ELR (cell line): ENCODE results near the gene GTSE1.
"Not testable (repeated sequence)": the region's sequence is repeated elsewhere in the genome, so short reads cannot be mapped to it uniquely, and the experiment has no call there.

Experiments
- DNase-seq: peaks from one replicate; pipeline ENCODE4 v3.0.0-alpha.2; 2015; ENCODE audit warnings: low read depth

Gene GTSE1

DNA sequence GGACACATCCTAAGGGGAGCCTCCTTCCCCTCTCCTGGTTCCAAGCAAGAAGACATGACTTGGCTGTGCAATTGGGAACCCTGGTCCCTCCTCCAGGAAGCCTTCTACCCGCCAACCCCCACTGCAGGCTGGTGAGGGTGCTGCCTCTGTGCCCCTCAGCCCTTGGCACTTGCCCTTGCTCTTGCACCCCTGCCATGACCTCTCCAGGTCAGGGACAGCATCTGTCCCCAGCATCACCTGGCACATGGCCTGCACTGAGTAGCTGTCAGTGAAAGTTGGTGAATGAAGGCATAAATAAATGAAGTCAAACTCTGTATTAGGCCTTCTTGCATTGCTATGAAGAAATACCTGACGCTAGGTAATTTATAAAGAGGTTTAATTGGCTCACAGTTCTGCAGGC lies 1.9 kb upstream of the GTSE1 start:
- no peak for DNase-seq

DNA sequence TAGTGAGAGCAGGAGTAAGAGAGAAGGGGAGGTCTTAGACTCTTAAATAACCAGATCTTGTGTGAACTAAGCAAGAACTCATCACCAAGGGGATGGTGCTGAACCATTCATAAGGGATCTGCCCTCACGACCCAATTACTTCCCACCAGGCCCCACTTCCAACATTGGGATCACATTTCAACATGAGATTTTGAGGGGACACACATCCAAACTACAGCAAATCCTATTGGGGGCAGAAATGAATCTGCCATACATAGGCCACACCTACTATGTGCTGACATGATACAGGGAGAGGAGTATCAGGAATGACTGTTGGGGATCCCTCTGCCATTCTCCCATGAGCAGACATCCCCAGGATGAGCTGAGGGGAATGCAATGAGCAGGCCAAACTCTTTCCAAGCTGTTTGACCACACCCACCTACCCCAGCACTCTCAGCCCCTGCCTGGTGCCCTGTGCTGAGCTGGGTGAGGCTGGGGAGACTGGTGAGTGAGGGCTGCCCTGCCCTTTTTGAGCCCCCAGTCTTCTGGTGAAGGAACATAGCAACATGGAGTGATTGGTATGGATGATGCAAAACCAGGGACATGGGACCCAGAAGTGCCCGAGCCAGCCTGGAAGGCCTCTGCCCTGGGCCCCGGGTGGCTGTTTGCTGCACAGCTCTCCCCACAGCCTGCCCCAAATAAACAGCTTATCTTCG lies 1.2 kb upstream of the GTSE1 start:
- no peak for DNase-seq

GRCh38 chr22:46297151-46297812 lies 612 bp downstream of the GTSE1 start:
- DNase-seq, result peak; percentile 80

DNA sequence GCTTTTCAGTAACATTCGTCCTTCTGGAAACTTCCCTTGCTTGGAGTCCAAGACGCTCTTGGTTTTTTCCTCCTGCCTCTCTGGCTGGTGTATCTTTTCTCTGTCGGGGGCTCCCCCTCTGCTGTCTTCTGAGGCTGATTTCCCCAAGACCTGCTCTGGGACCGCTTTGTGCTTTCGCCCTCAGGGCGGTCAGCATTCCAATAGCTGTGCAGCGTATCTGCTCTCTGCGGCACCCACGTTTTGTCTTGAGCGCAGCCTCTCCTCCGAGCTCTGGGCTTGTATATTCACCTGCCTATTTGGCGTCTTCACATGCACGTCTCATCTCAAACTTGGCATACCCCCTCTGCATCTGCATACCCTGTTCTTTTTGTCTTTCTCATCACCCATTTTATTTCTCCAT lies 2.4 kb downstream of the GTSE1 start:
- DNase-seq, result no peak

DNA sequence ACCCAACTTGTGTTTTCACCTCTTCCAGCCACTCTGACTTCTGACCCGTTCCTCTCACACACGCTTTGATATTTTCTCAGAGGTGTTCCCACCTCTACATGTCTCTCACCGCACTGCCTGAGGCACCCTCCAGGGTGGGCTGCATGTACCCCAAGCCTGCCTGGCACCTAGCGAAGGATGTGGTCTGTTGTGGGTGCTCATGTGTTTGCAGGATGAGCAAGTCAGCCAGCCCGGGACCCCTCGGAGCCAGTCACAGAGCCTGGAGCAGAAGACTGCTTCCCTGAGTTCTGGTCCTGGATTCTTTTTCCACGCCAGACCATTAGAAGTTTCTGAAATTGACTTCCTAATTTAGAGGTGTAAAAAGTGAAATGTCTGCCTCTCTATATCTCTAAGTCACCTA lies 3.8 kb downstream of the GTSE1 start:
- DNase-seq, result no peak

- DNase-seq, result peak; percentile 42
Observed at GRCh38 chr22:46303347-46303965, 6.8 kb downstream of the GTSE1 start.

DNA sequence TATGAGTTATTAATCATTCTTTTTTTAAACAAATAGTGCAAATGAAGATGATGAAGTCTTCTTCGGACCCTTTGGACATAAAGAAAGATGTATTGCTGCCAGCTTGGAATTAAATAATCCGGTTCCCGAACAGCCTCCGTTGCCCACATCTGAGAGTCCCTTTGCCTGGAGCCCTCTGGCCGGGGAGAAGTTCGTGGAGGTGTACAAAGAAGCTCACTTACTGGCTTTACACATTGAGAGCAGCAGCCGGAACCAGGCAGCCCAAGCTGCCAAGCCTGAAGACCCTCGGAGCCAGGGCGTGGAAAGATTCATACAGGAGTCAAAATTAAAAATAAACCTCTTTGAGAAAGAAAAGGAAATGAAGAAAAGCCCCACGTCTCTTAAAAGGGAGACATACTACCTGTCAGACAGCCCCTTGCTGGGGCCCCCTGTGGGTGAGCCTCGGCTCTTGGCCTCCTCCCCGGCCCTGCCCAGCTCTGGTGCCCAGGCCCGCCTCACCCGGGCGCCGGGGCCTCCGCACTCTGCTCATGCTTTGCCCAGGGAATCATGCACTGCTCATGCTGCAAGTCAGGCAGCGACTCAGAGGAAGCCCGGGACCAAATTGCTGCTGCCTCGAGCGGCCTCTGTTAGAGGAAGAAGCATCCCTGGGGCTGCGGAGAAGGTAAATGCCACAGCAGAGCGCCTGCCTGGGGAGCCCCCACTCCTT lies 11.8 kb downstream of the GTSE1 start:
- DNase-seq, result no peak

DNA sequence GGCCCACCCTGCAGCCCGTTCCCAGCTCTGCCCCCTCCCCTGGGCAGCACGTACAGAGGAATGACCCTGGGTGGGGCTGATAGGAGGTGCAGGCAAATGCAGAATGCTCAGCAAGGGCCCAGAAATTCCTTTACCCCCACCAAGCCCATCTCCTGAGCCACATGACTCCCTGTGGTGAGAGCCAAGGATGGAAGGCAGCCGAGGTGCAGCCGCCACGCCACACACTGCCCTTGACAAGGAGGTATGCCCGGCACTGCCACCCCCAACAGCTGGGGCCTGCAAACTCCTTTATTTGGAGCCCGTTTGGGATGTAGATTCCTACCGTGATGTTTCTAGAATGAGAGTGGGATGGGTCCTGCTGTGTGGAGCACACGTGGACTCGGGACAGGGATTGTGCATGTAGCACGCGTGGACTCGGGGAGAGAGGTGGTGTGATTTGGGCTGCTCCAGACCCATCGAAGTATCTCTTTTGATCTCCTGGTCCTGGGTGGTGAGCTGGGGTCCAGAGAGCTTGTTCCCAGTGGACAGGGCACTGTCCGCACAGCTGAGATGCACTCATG lies 12.9 kb downstream of the GTSE1 start:
- no peak for DNase-seq

- no peak for DNase-seq
Observed at GRCh38 chr22:46312056-46312455, 15.4 kb downstream of the GTSE1 start.

- DNase-seq, result not testable (repeated sequence)
Observed at GRCh38 chr22:46312848-46313247, 16.2 kb downstream of the GTSE1 start.

GRCh38 chr22:46315976-46316375 lies 19.3 kb downstream of the GTSE1 start:
- no peak for DNase-seq

GRCh38 chr22:46317646-46318045 lies 21.0 kb downstream of the GTSE1 start:
- DNase-seq, result no peak

DNA sequence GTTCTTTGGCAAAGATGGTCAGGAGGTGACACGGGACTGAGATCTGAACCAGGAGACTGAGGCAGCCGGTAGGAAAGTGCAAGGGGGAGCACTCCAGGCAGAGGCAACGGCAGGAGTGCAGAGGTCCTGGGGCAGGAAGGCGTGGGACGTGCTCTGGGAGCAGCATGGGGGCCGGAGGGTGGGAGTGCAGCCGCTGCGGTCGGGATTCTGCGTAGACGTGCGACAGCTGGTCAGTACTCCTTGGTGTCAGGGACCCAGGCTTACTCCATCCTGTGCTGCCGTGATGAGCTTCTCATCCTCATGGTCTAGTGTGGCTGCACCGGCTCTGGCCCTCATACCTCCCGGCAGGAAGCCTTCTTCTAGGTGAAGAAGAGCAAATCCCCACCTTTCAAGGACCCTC lies 21.9 kb downstream of the GTSE1 start:
- no peak for DNase-seq

DNA sequence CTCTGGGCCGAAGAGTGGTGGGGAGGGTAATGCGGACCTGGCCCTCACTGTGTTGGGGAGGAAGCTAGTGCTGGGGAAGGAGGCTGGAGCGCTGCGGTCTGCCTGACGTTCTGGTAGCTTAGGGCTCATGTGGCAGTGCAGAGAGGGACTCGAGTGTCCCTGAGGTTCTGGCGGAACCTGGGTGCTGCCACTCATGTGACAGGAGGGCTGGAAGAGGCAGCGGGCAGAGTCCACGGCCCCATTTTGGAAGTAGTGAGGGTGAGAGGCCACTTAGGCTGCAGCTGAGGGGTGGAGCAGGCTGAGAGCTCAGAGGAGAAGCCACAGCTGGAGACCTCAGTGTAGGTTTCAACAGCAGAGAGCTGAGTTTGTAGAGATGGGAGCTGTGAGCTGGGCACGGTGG lies 22.6 kb downstream of the GTSE1 start:
- no peak for DNase-seq

GRCh38 chr22:46320166-46320710 lies 23.6 kb downstream of the GTSE1 start:
- DNase-seq, result no peak

- no peak for DNase-seq
Observed at GRCh38 chr22:46320716-46321386, 24.2 kb downstream of the GTSE1 start.

- no peak for DNase-seq
Observed at GRCh38 chr22:46322711-46323110, 26.0 kb downstream of the GTSE1 start.

DNA sequence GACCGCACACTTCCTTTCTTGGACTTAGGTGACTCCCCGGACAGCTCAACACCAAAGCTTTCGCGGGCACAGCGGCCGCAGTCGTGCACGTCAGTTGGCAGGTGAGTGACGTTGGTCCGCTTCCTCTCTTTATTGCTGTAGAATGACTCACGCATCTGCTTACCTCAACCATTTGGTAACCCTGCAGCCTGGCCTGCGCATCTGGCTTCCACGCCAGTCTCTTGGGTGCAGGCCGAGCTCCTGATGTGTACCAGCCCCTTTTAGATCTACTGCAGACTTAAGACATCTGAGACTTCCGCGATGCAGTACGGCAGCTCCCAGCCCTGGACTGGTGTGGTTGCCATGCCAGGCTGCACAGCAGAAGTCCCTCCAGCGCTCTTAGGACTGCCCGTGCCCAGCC lies 26.5 kb downstream of the GTSE1 start:
- no peak for DNase-seq

GRCh38 chr22:46326066-46326680 lies 29.5 kb downstream of the GTSE1 start:
- no peak for DNase-seq

DNA sequence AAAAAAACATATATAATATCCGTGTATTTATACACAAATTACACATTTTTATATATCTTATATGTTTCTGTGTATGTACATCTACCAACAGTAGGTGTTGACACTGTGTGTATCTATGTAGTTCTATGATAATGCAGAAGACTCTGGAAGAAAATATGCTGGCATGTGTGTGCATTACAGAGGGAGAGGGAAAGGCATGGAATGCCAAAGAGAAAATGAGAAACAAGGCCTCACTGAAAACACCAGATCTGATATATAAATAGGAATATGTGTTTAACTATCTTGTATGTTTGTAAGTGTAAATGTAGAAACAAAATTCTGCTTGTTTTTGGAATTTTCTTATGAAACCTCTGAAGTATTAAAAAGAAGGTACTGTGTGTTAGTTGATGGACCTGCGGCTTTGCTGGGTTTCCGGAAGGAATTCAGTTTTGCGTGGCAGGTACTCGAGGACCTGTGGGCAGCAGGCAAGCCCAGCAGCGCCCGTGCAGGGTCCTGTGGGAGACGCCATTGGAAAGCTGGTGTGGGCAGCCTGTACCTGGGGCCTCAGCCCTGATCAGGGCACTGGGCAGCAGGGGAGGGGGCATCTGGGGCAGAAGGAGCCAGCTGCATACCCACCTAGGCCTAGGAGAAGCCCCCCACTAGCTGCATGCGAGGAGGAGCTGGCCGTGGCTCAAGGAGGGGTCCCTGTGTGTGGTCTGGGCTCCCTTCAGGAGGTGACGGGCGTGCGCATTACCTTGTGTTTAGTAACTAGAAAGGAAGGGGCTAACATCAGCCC lies 31.2 kb downstream of the GTSE1 start:
- DNase-seq, result no peak
